HG03521 (cell line): ENCODE results near the gene NDNF.

ENCODE experiments used
- ATAC-seq: cut with Tn5 transposase; IDR thresholded peaks from one replicate; pipeline ENCODE4 v1.9.1; 2021; ENCODE audit warnings: mild to moderate bottlenecking, moderate library complexity; ENCODE audit not compliant: unreplicated experiment

Gene NDNF

DNA sequence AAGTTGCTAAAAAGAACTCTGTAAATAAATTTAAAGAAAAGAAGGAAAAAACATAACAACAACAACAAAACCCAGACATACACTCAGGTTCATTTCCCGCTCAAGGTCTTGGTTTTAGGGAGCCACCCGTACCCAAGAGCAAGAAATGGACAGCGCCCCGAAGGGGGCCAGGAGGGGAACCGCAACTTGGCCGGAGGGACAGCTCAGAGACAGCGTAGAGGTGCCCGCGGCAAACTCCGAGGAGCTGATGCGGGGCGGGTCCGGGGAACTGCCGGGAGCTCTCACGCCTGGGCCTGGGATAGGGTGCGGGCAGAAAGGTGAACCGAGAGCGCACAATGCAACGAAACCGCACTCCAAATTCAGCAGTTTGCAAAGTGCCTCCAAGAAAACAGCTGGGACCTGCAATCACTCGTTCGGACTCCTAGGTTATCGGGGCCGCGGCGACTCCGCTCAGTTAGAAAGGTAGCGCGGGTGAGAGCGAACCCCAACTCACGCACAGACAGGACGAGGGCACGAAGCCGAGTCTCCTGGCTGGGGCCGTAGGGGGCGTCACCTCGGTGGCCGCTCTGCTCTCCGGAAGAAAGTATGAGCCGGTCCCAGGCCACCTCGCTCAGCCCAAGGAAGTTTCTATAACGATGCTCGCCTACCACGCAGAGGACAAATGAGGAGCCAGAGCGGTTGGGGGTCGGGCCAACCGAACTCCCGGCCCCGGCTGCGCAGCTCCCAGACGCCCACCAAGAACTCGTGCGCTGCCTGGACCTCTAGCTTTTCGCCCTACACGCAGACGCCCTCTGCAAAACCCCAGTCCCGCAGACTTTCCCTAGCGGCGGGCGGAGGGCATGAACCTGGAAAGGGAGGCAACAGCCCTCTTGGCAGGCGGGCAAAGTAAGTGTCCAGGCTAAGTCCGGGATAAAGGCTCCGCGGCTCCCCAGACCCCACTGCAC lies 1.4 kb downstream of the NDNF start:
- ATAC-seq: no peak

DNA sequence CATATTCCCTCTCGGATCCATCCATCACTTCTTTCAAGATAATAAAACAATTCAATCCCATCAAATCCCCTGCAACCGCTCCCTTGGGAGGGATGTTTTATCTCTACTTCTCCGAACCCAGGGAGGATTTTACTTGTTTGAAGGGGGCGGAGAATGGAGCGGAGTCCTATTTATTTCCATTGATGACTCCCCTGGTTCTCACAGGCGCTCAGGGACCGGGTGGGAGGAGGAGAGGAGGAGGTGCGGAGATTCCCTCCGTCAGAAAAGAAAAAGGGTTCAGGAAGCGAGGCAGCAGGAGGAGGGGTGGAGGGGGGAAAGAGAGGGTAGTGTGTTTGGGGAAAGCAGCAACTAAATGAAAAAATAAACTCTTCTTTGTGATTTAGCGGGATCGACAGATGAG lies 2.1 kb downstream of the NDNF start:
- ATAC-seq: no peak

DNA sequence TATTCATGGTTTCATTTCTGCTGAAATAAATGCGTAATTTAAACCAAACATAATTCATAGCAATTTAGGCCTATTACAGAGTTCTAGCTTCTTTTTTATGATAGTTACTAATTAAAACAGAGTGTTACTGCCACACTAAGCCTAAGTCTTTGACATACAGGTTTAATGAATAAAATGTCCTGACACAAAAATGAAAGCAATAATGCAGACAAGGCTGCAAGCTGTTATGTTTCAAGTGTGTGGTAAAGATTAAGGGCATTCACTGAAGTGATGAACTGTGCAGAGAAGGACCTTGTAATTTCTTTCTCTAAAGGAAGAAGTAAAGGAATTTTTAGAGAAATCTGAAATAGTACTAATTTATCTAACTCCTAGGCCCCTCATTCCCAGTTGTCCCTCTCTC lies 2.9 kb downstream of the NDNF start:
- no peak for ATAC-seq

DNA sequence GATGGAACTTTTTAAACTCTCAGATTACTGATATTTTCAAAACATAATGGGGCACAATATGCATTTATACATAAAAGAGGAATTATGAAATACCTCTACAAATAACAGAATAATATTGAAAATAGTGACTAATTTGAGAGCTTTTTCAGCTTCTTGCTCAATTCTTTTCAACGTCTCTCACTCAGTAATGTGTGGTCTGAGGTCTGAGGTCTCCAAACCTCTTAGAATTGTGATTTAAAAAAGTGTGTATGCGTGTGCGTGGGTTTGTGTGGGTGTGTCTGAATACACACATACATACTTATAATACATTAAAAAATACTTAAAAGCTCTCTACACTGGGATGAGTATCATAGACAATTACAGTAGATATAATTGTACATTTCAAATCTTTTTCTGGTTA lies 7.9 kb downstream of the NDNF start:
- no peak for ATAC-seq

DNA sequence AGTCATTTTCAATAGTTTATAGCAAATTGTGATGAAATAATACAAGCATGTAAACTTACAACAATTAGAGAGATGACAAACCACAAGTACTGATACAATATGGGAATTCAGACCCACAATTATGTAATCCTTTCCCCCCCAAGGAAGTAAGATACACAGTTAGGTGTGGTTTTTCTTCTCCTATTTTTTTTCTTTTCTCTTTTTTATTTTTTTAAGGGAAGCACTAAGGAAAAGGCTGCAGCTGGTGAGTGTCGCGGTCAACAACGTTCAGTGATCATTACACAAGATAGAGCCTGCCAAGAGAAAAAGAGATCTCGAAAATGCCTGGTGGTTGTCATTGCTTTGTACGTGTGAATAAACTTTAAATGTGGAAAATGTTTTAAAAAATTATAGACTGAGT lies 9.8 kb downstream of the NDNF start:
- ATAC-seq: no peak

DNA sequence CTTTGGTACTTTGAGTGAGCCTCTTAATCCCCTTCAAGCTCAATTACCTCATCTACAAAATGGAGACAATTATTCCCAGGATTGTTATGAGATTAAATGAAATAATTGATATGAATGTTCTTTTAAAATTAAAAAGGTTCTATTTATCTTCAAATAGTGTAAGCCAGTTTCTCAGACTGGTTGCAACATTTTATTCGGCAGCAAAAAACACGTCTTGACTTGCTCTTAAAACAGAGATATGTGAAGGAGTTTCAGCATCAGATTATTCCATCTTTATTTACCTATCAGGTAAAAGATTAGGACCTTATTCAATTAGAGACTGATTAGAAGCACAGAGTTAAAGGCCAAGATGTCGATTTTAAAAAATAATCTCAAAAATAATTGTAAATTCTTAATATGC lies 10.5 kb downstream of the NDNF start:
- no peak for ATAC-seq

DNA sequence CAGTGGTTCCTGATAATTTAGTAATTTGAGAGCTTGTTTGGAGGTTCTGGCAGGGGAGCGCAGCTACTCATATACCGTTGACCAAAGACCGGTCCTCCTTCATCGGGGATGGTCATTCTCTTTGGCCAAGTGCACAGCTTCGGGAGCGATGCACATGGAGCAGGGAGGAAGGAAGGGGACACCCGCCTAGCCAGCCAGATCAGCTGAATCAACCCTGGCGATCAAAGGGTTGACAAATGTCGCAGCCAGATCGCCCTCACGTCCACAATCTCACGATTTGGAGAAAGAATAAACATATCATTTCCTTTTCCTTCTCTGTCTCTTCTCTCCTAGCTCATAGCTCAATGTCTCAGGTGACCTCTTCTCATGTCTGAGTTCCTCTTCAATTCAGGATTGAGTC lies 11.1 kb downstream of the NDNF start:
- ATAC-seq: no peak

DNA sequence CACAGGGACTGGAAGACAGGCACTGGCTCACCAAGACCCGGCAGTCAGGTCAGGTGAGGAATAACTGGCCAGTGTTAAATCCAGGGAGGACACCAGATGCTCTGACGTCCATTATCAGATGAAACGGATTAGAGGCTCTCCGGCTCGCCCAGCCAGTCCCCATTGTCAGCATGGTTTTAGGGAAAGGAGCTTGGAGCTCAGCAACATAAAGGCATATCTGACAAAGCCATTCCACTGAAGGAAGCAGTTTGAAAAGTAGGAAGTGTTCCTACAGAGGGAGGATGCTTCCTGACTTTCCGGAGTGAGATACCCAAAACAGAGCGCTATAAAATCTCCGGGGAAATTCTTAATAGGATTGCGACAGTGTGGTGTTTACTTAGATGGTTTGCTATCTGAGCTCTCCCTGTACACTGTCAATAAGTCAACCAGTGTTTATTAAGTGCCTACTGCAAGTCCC lies 14.8 kb downstream of the NDNF start:
- ATAC-seq: no peak

DNA sequence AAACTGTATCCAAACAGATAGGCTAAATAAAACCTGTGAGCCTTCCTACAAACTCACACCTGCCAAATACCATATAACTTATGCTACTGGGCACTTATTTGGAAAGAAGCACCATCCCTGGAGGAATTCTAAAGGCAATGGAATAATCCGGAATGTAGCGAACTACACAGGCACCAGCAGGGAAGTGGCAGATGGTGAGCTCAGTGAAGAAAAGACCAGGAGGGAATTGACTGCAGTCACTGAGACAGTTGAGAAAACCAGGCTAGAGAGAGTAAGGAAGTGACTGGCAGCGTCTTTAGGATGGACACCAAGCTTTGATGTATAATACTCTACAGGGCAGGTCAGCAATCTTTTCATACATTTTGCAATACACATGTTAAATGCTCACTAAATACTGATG lies 16.3 kb downstream of the NDNF start:
- ATAC-seq: no peak

DNA sequence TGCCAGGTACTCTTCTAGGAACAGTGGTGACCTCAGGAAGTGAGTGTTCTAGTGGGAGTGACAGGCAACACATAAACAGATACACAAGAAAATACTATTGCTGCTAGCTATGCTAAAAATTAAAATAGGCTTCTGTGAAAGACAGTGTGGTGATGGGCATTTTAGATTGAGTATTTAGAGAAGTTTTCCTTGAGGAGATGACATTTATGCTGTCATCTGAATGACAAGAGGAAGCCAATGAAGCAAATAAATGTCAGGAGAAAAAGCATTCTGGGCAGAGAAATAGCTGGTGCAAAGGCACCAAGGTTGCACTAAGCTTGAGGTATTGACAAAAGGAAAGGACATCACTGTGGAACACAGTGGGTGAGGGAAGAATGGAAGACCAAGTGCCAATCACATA lies 18.0 kb downstream of the NDNF start:
- no peak for ATAC-seq

DNA sequence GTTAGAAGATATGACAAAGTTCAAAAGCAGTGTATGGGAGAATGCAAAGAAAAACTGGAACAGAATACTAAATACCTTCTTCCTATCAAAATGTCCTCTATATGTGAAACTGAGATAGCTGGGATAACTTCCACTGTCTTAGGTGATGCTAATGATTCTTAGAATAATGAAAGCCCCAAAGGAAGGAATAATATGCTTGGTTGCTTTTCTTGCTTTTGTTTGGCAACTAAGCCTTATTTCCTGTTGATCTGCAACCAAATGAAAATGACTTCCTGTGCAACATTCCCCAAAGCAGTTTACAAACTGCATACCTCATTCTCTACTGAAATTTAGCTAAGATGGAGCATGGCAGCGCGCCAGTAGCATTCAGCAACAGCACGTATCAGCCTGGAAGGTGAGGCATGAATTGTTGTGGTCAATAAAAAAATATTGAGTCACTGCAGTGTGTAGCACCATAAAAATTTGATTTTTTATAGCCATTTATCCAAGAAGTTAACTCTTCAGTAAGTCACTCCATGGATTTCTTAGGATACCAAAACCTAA lies 18.7 kb downstream of the NDNF start:
- no peak for ATAC-seq

DNA sequence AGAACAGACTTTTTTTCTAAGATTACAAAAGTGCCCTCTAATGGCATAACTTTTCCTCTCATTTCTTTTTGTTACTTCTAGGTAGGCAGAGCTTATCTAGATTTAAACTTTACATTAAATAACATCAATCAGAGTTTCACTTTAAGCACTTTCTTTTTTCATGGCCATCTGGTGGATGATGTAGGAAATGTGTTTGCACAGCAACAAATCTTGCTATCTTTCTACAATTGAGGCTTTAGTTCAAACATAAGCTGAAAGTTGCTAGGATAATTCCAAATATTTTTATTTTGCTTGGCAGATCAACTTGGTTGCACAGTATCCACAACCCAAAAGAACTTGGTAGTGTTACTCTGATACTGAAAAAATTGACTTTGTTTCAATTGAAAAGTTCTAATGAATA lies 22.0 kb downstream of the NDNF start:
- ATAC-seq: no peak

DNA sequence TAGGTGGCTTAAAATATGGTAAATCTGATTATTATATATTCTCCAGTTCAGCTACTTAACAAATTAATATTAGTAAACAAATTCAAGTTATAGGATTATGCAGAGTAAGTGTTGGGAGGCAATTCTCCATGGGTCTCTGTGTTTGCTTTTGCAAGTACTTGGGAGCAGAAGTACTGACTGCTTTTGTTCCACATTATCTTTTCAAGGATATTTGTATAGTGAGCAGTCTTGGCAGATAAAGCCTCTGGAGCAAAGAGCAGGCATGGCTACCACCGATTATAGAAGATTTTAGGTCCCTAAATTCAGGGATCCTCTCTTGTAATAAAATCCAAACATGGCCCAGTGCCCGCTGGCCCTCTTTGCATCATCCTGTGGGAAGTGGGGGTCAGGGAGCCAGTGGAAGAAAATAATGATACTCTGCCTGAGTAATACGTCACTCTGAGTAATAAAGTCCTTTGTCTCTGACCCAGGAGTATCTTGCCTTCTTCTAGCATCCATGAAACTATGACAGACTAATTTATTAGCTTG lies 23.2 kb downstream of the NDNF start:
- ATAC-seq: no peak

DNA sequence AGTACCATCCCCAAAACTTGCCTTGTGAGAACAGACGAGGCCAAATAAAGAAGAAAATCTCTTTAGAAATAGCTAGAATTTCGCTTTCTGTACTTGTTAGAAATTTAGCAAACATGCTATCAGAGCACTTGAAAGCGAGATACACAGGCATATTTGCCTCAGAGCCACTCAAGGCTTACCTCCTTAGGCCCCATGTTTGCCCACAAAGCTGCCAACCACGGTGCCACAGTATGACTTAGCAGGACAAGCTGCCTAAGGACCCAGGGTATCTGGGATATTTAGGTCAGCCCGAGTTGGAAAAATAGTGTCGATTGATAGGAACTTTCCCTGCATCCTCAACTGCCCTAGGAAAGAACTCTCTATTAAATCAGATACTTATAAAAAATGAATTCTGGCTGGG lies 24.2 kb downstream of the NDNF start:
- ATAC-seq: no peak

DNA sequence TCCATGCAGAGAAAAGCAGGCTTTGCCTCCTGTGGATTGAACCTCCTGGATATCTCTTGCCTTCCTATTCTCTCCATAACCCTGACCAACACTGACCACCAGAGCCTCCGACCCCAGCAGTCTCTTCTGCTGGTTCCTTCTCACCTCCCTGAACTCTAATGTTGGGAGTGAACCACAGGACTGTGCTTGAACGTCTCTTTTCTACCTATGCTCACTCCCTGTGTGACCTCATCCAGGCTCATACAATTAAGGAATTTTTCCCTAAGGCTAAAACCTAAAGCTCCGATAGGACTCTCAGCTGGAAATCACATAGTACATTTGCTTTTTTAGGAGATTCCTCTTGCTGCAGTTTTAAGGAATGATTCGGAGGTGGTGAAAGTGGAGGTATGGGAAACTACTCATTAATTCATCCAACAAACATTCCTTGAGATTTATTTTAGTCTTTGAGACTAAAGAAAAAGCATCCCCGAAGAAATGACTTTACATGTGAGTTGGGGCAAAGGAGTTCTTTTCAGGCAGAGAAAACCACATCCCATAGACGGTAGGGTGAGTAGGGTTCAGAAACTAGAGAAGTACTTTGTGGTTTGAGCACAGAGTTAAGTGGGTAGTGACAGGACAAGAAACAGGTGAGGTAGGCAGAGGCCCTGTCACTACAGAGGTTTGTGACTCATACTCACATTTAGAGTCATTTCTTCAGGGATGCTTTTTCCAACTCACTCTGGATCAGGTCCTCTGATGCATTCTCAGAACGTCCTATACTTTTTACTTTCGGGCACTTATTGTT lies 30.8 kb downstream of the NDNF start:
- peak; percentile 99 for ATAC-seq

DNA sequence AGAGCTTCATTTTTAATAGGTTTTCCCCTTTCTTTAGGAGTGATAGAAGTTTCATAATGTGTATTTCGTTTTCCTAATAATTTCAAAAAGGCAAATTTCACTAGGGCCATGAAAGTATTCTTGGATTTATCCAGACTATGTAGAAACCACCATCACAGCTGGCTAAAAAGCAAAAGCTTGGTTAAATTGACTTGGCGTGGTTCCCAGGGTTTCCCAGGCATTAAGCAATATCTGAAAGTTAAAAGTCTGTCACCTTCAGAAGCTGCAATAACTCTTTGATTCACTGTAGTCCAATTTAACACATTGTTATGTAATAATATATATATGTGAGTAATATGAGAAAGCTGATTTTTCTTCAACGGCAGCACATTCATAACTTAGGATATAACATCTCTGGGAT lies 38.3 kb downstream of the NDNF start:
- no peak for ATAC-seq

DNA sequence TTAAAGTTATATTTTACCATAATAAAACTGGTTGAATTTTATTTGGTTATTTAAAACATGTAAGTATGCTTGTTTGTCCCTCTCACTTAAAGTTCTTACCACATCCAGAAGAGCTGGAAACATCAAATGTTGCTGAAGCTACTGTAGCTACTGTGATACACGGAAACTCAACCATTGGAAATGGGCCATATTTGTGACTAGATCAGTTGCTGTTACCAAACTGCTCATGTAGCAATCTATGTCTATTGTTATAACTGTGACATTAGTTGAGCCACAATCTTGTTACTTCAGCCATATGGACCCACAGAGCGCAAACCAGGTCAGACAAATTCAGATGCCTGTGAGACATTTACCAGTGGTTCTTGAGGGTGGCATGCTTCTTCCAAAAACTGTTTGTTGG lies 41.6 kb downstream of the NDNF start:
- ATAC-seq: no peak

DNA sequence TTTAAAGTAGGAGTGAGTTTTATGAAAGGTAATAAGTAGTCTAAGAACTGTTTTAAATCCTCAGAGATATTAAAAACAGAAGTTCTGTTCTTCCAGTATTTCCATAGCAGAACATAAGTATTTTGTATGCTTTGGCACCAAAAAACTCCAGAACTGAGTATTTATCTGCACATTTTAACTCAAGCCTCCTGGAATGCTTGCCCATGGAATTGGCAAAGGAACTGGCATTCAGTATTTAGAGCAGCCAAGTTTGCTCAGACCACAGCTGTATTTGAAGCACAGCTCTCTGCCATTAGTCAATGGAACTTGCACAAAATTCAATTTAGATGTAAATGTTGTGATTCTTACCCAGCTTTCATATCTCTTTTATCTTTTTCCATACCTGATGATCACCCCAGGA lies 42.2 kb downstream of the NDNF start:
- no peak for ATAC-seq

DNA sequence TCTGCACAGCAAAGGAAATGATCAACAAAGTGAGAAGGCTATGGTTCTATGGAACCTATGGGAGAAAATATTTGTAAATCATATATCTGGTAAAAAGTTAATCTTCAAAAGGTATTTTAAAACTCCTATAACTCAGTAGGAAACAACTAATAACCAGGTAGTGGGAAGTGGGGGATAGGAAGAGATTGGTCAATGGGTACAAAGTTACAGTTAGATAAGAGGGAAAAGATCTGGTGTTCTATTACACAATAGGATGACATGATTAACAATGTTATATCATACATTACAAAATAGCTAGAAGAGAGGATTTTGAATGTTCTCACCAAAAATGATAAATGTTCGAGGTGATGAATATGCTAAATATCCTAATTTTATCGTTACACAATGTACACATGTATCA lies 46.3 kb downstream of the NDNF start:
- ATAC-seq: no peak

DNA sequence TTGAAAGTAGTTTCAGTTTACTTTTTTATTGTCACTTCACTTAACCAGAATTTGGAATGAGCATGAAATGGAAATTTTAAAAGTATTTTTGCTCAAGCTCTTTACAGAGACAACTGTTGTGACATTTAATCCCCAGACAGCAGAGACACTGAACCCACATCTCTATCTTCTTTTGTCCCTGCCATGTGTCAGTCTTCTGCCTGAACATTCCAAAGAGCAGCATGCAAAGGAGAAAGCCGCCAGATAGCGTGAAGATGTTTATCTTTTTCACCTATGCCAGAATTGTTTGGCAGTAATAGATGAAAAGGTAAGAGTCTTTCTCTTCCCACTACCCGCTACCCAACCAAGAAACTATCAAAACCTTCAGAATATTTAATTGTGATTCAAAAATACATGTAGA lies 46.8 kb downstream of the NDNF start:
- no peak for ATAC-seq

DNA sequence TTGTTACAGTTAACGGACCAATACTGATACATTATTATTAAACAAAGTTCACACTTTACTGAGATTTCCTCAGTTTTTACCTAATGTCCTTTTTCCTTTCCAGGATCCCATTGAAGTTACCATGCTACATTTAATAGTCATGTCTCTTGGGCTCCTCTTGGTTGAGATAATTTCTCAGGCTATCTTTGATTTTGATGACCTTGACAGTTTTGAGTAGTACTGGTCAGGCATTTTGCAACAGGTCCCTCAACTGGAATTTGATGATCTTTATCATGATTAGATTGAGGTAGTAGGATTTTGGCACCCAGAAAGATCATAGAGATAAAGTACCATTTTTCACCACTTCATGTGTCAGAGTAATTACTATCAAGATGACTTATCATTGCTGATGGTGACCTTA lies 53.8 kb downstream of the NDNF start:
- no peak for ATAC-seq

DNA sequence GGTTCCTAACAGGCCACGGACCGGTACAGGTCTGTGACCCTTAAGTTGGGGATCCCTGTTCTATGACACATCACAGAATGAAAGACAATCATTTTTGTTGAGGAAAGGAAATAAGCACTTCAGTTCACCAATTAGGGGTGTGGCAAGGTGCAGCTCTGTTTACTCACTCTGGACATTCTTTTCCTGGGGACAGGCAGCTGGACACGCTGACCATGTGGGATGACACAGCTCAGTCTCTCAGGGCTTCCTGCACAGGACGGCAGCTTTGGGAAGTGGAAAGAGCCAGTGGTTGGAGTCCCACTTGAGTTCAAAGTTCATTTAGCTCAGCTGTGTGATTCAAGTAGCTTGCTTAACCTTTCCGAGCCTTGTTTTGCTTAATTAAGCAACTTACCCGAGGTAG lies 55.7 kb downstream of the NDNF start:
- ATAC-seq: no peak
